GM12892 (cell line): Measurements from ENCODE around the gene CADPS.

ENCODE experiments used
- POLR2A ChIP-seq: IDR thresholded peaks from 2 replicates; pipeline ENCODE4 v1.6.1; 2011; ENCODE audit warnings: low read depth, low read length, control low read depth
- POLR2AphosphoS5 ChIP-seq: IDR thresholded peaks from 2 replicates; pipeline ENCODE4 v1.6.1; 2011; ENCODE audit warnings: low read depth, low read length, control low read depth
- TAF1 ChIP-seq: IDR thresholded peaks from 2 replicates; pipeline ENCODE4 v1.6.1; 2011; ENCODE audit warnings: low read depth, mild to moderate bottlenecking, control low read depth, low read length, borderline replicate concordance

- TF ChIP-seq POLR2A (no peak), POLR2AphosphoS5 (no peak), TAF1 (no peak)
Observed at GRCh38 chr3:62607287-62608029, 267.8 kb downstream of the CADPS start.
